Activated CD8-positive, alpha-beta T cell treated with anti-CD3 and anti-CD28 coated beads for 36 hours (primary cell): Measurements from ENCODE around the gene MAP1LC3C. TPM values are rescaled to one million over a fixed set of nuclear protein-coding genes. Genes with fewer than 3 reads are reported as not detected.

Source experiments
- ATAC-seq: fragments of 200-7000 bp; cut with Tn5 transposase; one replicate; pipeline ENCODE4 v1.10.0; 2021; ENCODE audit warnings: mild to moderate bottlenecking, moderate library complexity
- CTCF ChIA-PET: fragments of 350-600 bp; sonication (Branson Sonifier 250); formaldehyde crosslinking; loops from one replicate; lab custom pipeline; 2021; ENCODE audit warnings: antibody characterized with exemption; lab: Charles Lee
- POLR2A ChIA-PET: fragments of 350-600 bp; sonication (Branson Sonifier 250); formaldehyde crosslinking; loops from one replicate; lab custom pipeline; 2021; ENCODE audit warnings: antibody characterized with exemption; lab: Charles Lee
- DNase-seq: peaks from one replicate; pipeline ENCODE4 v3.0.0-alpha.2; 2020
- H3K27ac Mint-ChIP-seq: one replicate; pipeline ENCODE4 v1.8.0; 2021; ENCODE audit warnings: mild to moderate bottlenecking, mixed read lengths
- H3K27me3 Mint-ChIP-seq: one replicate; pipeline ENCODE4 v1.8.0; 2021; ENCODE audit warnings: mixed read lengths
- H3K36me3 Mint-ChIP-seq: one replicate; pipeline ENCODE4 v1.8.0; 2021; ENCODE audit warnings: low read depth, mixed read lengths
- H3K4me1 Mint-ChIP-seq: one replicate; pipeline ENCODE4 v1.8.0; 2021; ENCODE audit warnings: low read depth, mixed read lengths
- H3K4me3 Mint-ChIP-seq: one replicate; pipeline ENCODE4 v1.8.0; 2021; ENCODE audit warnings: mild to moderate bottlenecking, moderate library complexity, mixed read lengths
- H3K9me3 Mint-ChIP-seq: one replicate; pipeline ENCODE4 v1.8.0; 2021; ENCODE audit warnings: mixed read lengths
- CTCF ChIP-seq: fragments of 200-600 bp; IDR thresholded peaks from one replicate; pipeline ENCODE4 v1.8.0; 2022; ENCODE audit warnings: antibody characterized with exemption, mild to moderate bottlenecking
- intact Hi-C: fragments of 100-400 bp; cut with micrococcal nuclease; formaldehyde crosslinking; loops from one replicate; pipeline ENCODE4 v1.10.0; 2022
- total RNA-seq, 2 experiments: library from RNA; stranded (reverse); gene quantifications; one replicate each; pipeline ENCODE4 v1.2.3, GENCODE V29; 2021

MAP1LC3C gene
- total RNA-seq, 2 experiments from 2014 or later: not detected

GRCh38 chr1:241985787-241986186 lies 13.1 kb downstream of the MAP1LC3C start:
- no peak overlapping the region for H3K4me3 Mint-ChIP-seq
- peak; percentile 34 for DNase-seq
- no peaks in the 10 kb centered on the region for H3K36me3 Mint-ChIP-seq
- H3K27me3 Mint-ChIP-seq: peaks cover 1% of the 10 kb centered on the region
- H3K9me3 Mint-ChIP-seq: no peaks in the 10 kb centered on the region
- intact Hi-C loops: loop anchor here (2.0 kb wide), 1 partner anchor 89 kb away; no protein-coding TSS in a partner anchor
- H3K4me1 Mint-ChIP-seq: no peaks in the 10 kb centered on the region
- TF ChIP-seq CTCF: no peak
- ChIA-PET POLR2A (no interaction called here), CTCF (interaction anchor here (0.7 to 1.6 kb wide), 10 partner anchors 12 to 375 kb away, joined by 3 to 5 read pairs (median 3); partner anchors contain the start of gene MAP1LC3C)
- no peak overlapping the region for H3K27ac Mint-ChIP-seq
- ATAC-seq: no peak

- POLR2A ChIA-PET: no interaction called here
- Mint-ChIP-seq H3K4me3 (no peak overlapping the region), H3K9me3 (no peaks in the 10 kb centered on the region), H3K27ac (no peak overlapping the region), H3K4me1 (no peaks in the 10 kb centered on the region), H3K36me3 (no peaks in the 10 kb centered on the region), H3K27me3 (no peaks in the 10 kb centered on the region)
- intact Hi-C loops: no loop called here
- TF ChIP-seq CTCF: no peak
- DNase-seq: no peak
- CTCF ChIA-PET: interaction anchor here (1.2 kb wide), 1 partner anchor 19 kb away, joined by 3 read pairs; the partner anchor contains the start of gene MAP1LC3C
- ATAC-seq: no peak
Measured at GRCh38 chr1:241979926-241980325, 19.0 kb downstream of the MAP1LC3C start.

- no peaks in the 10 kb centered on the region for H3K4me1 Mint-ChIP-seq
- no peak for DNase-seq
- CTCF ChIA-PET: no interaction called here
- H3K27ac Mint-ChIP-seq: no peak overlapping the region
- intact Hi-C loops: no loop called here
- no peak overlapping the region for H3K4me3 Mint-ChIP-seq
- no peaks in the 10 kb centered on the region for H3K9me3 Mint-ChIP-seq
- POLR2A ChIA-PET: no interaction called here
- TF ChIP-seq CTCF: no peak
- no peak for ATAC-seq
- H3K36me3 Mint-ChIP-seq: no peaks in the 10 kb centered on the region
- H3K27me3 Mint-ChIP-seq: no peaks in the 10 kb centered on the region
Measured at GRCh38 chr1:241979071-241979470, 19.8 kb downstream of the MAP1LC3C start.

- intact Hi-C loops: no loop called here
- no peak overlapping the region for H3K27ac Mint-ChIP-seq
- no peaks in the 10 kb centered on the region for H3K36me3 Mint-ChIP-seq
- DNase-seq (no peak), ATAC-seq (no peak)
- TF ChIP-seq CTCF: no peak
- ChIA-PET CTCF (no interaction called here), POLR2A (interaction anchor here (0.6 kb wide), 1 partner anchor 245 kb away, joined by 3 read pairs; no protein-coding TSS in a partner anchor)
- no peaks in the 10 kb centered on the region for H3K9me3 Mint-ChIP-seq
- H3K4me1 Mint-ChIP-seq: no peaks in the 10 kb centered on the region
- H3K27me3 Mint-ChIP-seq: peaks cover 2% of the 10 kb centered on the region
- no peak overlapping the region for H3K4me3 Mint-ChIP-seq
Measured at GRCh38 chr1:241976229-241976628, 22.7 kb downstream of the MAP1LC3C start.

GRCh38 chr1:241972703-241973369 lies 26.1 kb downstream of the MAP1LC3C start:
- H3K36me3 Mint-ChIP-seq: no peaks in the 10 kb centered on the region
- CTCF ChIA-PET: no interaction called here
- intact Hi-C loops: no loop called here

More at GRCh38 chr1:241972703-241973369, 26.1 kb downstream of the MAP1LC3C start:
- Mint-ChIP-seq H3K27ac (no peak overlapping the region), H3K4me1 (no peaks in the 10 kb centered on the region), H3K27me3 (peaks cover 2% of the 10 kb centered on the region), H3K4me3 (no peak overlapping the region), H3K9me3 (no peaks in the 10 kb centered on the region)
- no peak for ATAC-seq
- no peak for TF ChIP-seq CTCF
- POLR2A ChIA-PET: no interaction called here
- DNase-seq: no peak
